PFSK-1 (cell line): Measurements from ENCODE around the gene MUC12.

Source experiments
- POLR2AphosphoS5 ChIP-seq: IDR thresholded peaks from 2 replicates; pipeline ENCODE4 v1.6.1; 2012; ENCODE audit warnings: low read depth, mild to moderate bottlenecking, control low read depth, low read length, moderate library complexity
- SIN3A ChIP-seq: IDR thresholded peaks from 2 replicates; pipeline ENCODE4 v1.6.1; 2012; ENCODE audit warnings: mild to moderate bottlenecking, low read length, moderate library complexity, borderline replicate concordance; ENCODE audit not compliant: insufficient read depth
- TAF1 ChIP-seq: IDR thresholded peaks from 2 replicates; pipeline ENCODE4 v1.6.1; 2012; ENCODE audit warnings: low read length, control low read depth, borderline replicate concordance; ENCODE audit not compliant: insufficient read depth

DNA sequence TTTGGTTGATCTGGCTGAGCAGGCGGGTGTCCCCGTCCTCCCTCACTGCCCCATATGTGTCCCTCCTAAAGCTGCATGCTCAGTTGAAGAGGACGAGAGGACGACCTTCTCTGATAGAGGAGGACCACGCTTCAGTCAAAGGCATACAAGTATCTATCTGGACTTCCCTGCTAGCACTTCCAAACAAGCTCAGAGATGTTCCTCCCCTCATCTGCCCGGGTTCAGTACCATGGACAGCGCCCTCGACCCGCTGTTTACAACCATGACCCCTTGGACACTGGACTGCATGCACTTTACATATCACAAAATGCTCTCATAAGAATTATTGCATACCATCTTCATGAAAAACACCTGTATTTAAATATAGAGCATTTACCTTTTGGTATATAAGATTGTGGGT lies 89.0 kb downstream of the MUC12 start:
- no peak for TF ChIP-seq TAF1
- no peak for TF ChIP-seq POLR2AphosphoS5
- no peak; the same call in 1 of the 2 replicates for TF ChIP-seq SIN3A
